Astrocyte (in vitro differentiated cells and primary cell): ENCODE measurements around the gene UBL4A. TPM values are rescaled to one million over a fixed set of nuclear protein-coding genes. Genes with fewer than 3 reads are reported as not detected.
A peak's percentile ranks its signal among the peaks of the same experiment; 100 is the strongest.

Experiments
- DNase-seq: peaks from one replicate; pipeline ENCODE4 v3.0.0-alpha.2; 2010; ENCODE audit warnings: low read depth
- FAIRE-seq: peaks from 2 replicates; lab custom pipeline; 2011; peaks lifted over from hg19 to GRCh38; lab: Jason Lieb, UNC
- H2AFZ ChIP-seq: 2 replicates; pipeline ENCODE4 v1.6.0; 2012; ENCODE audit warnings: low read depth, low read length, inconsistent platforms
- H3K27ac ChIP-seq: 2 replicates; pipeline ENCODE4 v1.5.1; 2011; ENCODE audit warnings: low read depth, low read length, inconsistent platforms
- H3K27me3 ChIP-seq: 2 replicates; pipeline ENCODE4 v1.6.0; 2011; ENCODE audit warnings: low read length, inconsistent platforms; ENCODE audit not compliant: insufficient read depth
- H3K36me3 ChIP-seq: 2 replicates; pipeline ENCODE4 v1.5.1; 2011; ENCODE audit warnings: low read length, inconsistent platforms; ENCODE audit not compliant: insufficient read depth
- H3K4me1 ChIP-seq: 2 replicates; pipeline ENCODE4 v1.5.1; 2011; ENCODE audit warnings: low read length, inconsistent platforms; ENCODE audit not compliant: insufficient read depth
- H3K4me2 ChIP-seq: 2 replicates; pipeline ENCODE4 v1.6.0; 2012; ENCODE audit warnings: low read length, inconsistent platforms
- H3K4me3 ChIP-seq: 2 replicates; pipeline ENCODE4 v1.5.1; 2011; ENCODE audit warnings: low read depth, mild to moderate bottlenecking, low read length, inconsistent platforms; ENCODE audit not compliant: insufficient read depth
- H3K79me2 ChIP-seq: 2 replicates; pipeline ENCODE4 v1.6.0; 2012; ENCODE audit warnings: mild to moderate bottlenecking, low read length, inconsistent platforms; ENCODE audit not compliant: insufficient read depth
- H3K9ac ChIP-seq: 2 replicates; pipeline ENCODE4 v1.6.0; 2012; ENCODE audit warnings: mild to moderate bottlenecking, low read length, inconsistent platforms
- H3K9me3 ChIP-seq: 2 replicates; pipeline ENCODE4 v1.5.1; 2012; ENCODE audit warnings: low read depth, mild to moderate bottlenecking, low read length, inconsistent platforms; ENCODE audit not compliant: insufficient read depth
- H4K20me1 ChIP-seq: 2 replicates; pipeline ENCODE4 v1.6.0; 2012; ENCODE audit warnings: low read length, inconsistent platforms; ENCODE audit not compliant: insufficient read depth
- H3K27ac Mint-ChIP-seq: one replicate; pipeline ENCODE4 v1.8.0; 2021; ENCODE audit warnings: mild to moderate bottlenecking, mixed read lengths; ENCODE audit not compliant: unreplicated experiment
- H3K27me3 Mint-ChIP-seq: one replicate; pipeline ENCODE4 v1.8.0; 2021; ENCODE audit warnings: low read depth, mixed read lengths; ENCODE audit not compliant: unreplicated experiment
- H3K36me3 Mint-ChIP-seq: one replicate; pipeline ENCODE4 v1.8.0; 2021; ENCODE audit warnings: low read depth, mixed read lengths; ENCODE audit not compliant: unreplicated experiment
- H3K4me1 Mint-ChIP-seq: one replicate; pipeline ENCODE4 v1.8.0; 2021; ENCODE audit warnings: low read depth, mixed read lengths; ENCODE audit not compliant: unreplicated experiment
- H3K4me3 Mint-ChIP-seq: one replicate; pipeline ENCODE4 v1.8.0; 2021; ENCODE audit warnings: mild to moderate bottlenecking, moderate library complexity, mixed read lengths; ENCODE audit not compliant: unreplicated experiment
- H3K9me3 Mint-ChIP-seq: one replicate; pipeline ENCODE4 v1.8.0; 2021; ENCODE audit warnings: mild to moderate bottlenecking, mixed read lengths; ENCODE audit not compliant: unreplicated experiment
- CTCF ChIP-seq: IDR thresholded peaks from 2 replicates; pipeline ENCODE4 v1.5.1; 2011; ENCODE audit warnings: low read depth, mild to moderate bottlenecking, inconsistent platforms, low read length, moderate library complexity; ENCODE audit not compliant: insufficient read depth
- EZH2 ChIP-seq: IDR thresholded peaks from 2 replicates; pipeline ENCODE4 v1.6.1; 2012; ENCODE audit warnings: mild to moderate bottlenecking, low read length, inconsistent platforms; ENCODE audit not compliant: insufficient read depth
- total RNA-seq: library from RNA; stranded (reverse); gene quantifications from 2 replicates; pipeline ENCODE4 v1.2.1, GENCODE V29; 2021

The UBL4A gene
- total RNA-seq, 1 donor from 2014 or later = 25.8 TPM

- Histone ChIP-seq H3K4me1 (peaks cover 4% of the 10 kb centered on the region), H3K27ac (no peak overlapping the region), H3K79me2 (peaks cover 50% of the 10 kb centered on the region), H3K36me3 (no peaks in the 10 kb centered on the region), H3K27me3 (no peaks in the 10 kb centered on the region), H2AFZ (no peak overlapping the region), H3K9ac (no peak overlapping the region), H3K9me3 (no peaks in the 10 kb centered on the region), H3K4me2 (peak overlapping the region; percentile 91), H4K20me1 (peaks cover 45% of the 10 kb centered on the region), H3K4me3 (no peak overlapping the region)
- no peak for DNase-seq
- Mint-ChIP-seq H3K4me3 (peak overlapping the region; percentile 88), H3K27ac (no peak overlapping the region), H3K36me3 (no peaks in the 10 kb centered on the region), H3K9me3 (no peaks in the 10 kb centered on the region), H3K27me3 (no peaks in the 10 kb centered on the region), H3K4me1 (no peaks in the 10 kb centered on the region)
- no peak for FAIRE-seq
- no peak for TF ChIP-seq CTCF
- TF ChIP-seq EZH2 = no peak
These were observed 26.1 kb downstream of the UBL4A start for GRCh38 chrX:154460326-154460725.

GRCh38 chrX:154459832-154460231, 26.6 kb downstream of the UBL4A start:
- Mint-ChIP-seq H3K36me3 (no peaks in the 10 kb centered on the region), H3K27ac (no peak overlapping the region), H3K4me1 (no peaks in the 10 kb centered on the region), H3K4me3 (peak overlapping the region; percentile 88), H3K27me3 (no peaks in the 10 kb centered on the region), H3K9me3 (no peaks in the 10 kb centered on the region)
- H3K9ac ChIP-seq = peak overlapping the region; percentile 81
- peaks cover 4% of the 10 kb centered on the region for H3K4me1 ChIP-seq
- H3K27ac ChIP-seq = no peak overlapping the region
- H3K27me3 ChIP-seq = no peaks in the 10 kb centered on the region
- DNase-seq = no peak
- H4K20me1 ChIP-seq = peaks cover 45% of the 10 kb centered on the region
- peak overlapping the region; percentile 91 for H3K4me2 ChIP-seq
- no peaks in the 10 kb centered on the region for H3K9me3 ChIP-seq
- TF ChIP-seq EZH2 (no peak), CTCF (no peak)
- H3K79me2 ChIP-seq = peaks cover 50% of the 10 kb centered on the region
- peak overlapping the region; percentile 81 for H3K4me3 ChIP-seq
- no peak for FAIRE-seq
- no peaks in the 10 kb centered on the region for H3K36me3 ChIP-seq
- no peak overlapping the region for H2AFZ ChIP-seq

GRCh38 chrX:154458954-154459778, 27.2 kb downstream of the UBL4A start:
- DNase-seq = no peak
- Histone ChIP-seq H3K9me3 (no peaks in the 10 kb centered on the region), H3K4me1 (peaks cover 4% of the 10 kb centered on the region), H3K4me2 (peak overlapping the region; percentile 91), H3K27ac (no peak overlapping the region), H3K9ac (peak overlapping the region; percentile 81), H3K4me3 (peak overlapping the region; percentile 81), H2AFZ (no peak overlapping the region), H3K27me3 (no peaks in the 10 kb centered on the region), H4K20me1 (peaks cover 45% of the 10 kb centered on the region), H3K36me3 (no peaks in the 10 kb centered on the region), H3K79me2 (peaks cover 50% of the 10 kb centered on the region)
- Mint-ChIP-seq H3K9me3 (peaks cover 2% of the 10 kb centered on the region), H3K4me3 (peak overlapping the region; percentile 88), H3K36me3 (peaks cover 5% of the 10 kb centered on the region), H3K4me1 (no peaks in the 10 kb centered on the region), H3K27ac (peak overlapping the region; percentile 53), H3K27me3 (no peaks in the 10 kb centered on the region)
- peak; percentile 9 for FAIRE-seq
- TF ChIP-seq EZH2 = no peak
- TF ChIP-seq CTCF = no peak
